Right lobe of liver (tissue), 6 donors: ENCODE results near the gene SNCG. TPM values are rescaled to one million over a fixed set of nuclear protein-coding genes. Genes with fewer than 3 reads are reported as not detected.

Experiments used
- ATAC-seq, 4 donors: fragments of 200-7000 bp; cut with Tn5 transposase; one replicate each; pipeline ENCODE4 v1.9.1; 2020; ENCODE audit warnings: mild to moderate bottlenecking in 4 of 4, moderate library complexity in 4 of 4
- DNase-seq, 3 donors: peaks; one replicate each; pipeline ENCODE4 v3.0.0-alpha.2; 2020
- H3K27ac ChIP-seq, 3 donors: fragments of 200-600 bp; one replicate each; pipeline ENCODE4 v1.8.0; 2022
- H3K27me3 ChIP-seq, 2 donors: fragments of 200-600 bp; one replicate each; pipeline ENCODE4 v1.8.0; 2022
- H3K36me3 ChIP-seq, 4 donors: fragments of 200-600 bp; sonication (generic) in 1 of 4; one replicate each; pipeline versions ENCODE4 v1.5.1 to v1.8.0; 2017 to 2022; ENCODE audit warnings: control low read depth in 1 of 4
- H3K4me1 ChIP-seq, 4 donors: fragments of 200-600 bp; sonication (generic) in 1 of 4; one replicate each; pipeline versions ENCODE4 v1.5.1 to v1.8.0; 2017 to 2022; ENCODE audit warnings: control low read depth in 1 of 4
- H3K4me3 ChIP-seq, 3 donors: fragments of 200-600 bp; one replicate each; pipeline ENCODE4 v1.8.0; 2022
- H3K9me3 ChIP-seq, 4 donors: fragments of 200-600 bp; sonication (generic) in 1 of 4; one replicate each; pipeline versions ENCODE4 v1.5.1 to v1.8.0; 2017 to 2022; ENCODE audit warnings: control low read depth in 1 of 4
- POLR2A ChIP-seq: fragments of 450-650 bp; IDR thresholded peaks from one replicate; pipeline ENCODE4 v1.6.1; 2017; ENCODE audit warnings: antibody characterized with exemption, mild to moderate bottlenecking
- WGBS: methylation state at CpG from one replicate; pipeline ENCODE4 v1.1.6; 2018; ENCODE audit warnings: low coverage, low lambda C conversion rate; ENCODE audit not compliant: insufficient coverage; ENCODE audit errors: missing lambda C conversion rate; 5-methylcytosine and 5-hydroxymethylcytosine counted together
- intact Hi-C, 2 donors: fragments of 100-400 bp; cut with DNase I; formaldehyde crosslinking; loops; one replicate each; pipeline versions ENCODE4 v1.11.2 to v1.14.1; 2022
- total RNA-seq, 6 experiments: library from RNA; depleted of rRNA in 2 of 6; stranded (reverse); fragments of >200 nt in 2 of 6; fragmentation: NEBNext Ultra II Directional in 3 of 6; extraction: Animal tissue kit (Norgen Biotek cat#: 25700) in 3 of 6; gene quantifications; one replicate each; pipeline versions ENCODE4 v1.1.0 to v1.2.4, GENCODE V29; 2016 to 2023
- TF ChIP-seq, protein P1 (sequence below), 4 donors: fragments of 200-600 bp in 3 of 4; fragments of 450-650 bp in 1 of 4; IDR thresholded peaks; one replicate each; pipeline versions ENCODE4 v1.5.1 to v1.8.0; 2016 to 2022; ENCODE audit warnings: antibody characterized with exemption in 4 of 4, mild to moderate bottlenecking in 2 of 4
- donor health status: DM: no; HTN: yes; CAD: no.
- donor health status: DM: no; HTN: no; CAD: no.
- donor health status: DM: no; HTN: no; CAD: no.
- donor health status: DM: no; HTN: yes; CAD: no.
- donor health status: DM: no; HTN: yes; CAD: no.

The SNCG gene
- total RNA-seq, 6 experiments from 2014 or later, result 1.1 to 21.2 (median 2.2) TPM

DNA sequence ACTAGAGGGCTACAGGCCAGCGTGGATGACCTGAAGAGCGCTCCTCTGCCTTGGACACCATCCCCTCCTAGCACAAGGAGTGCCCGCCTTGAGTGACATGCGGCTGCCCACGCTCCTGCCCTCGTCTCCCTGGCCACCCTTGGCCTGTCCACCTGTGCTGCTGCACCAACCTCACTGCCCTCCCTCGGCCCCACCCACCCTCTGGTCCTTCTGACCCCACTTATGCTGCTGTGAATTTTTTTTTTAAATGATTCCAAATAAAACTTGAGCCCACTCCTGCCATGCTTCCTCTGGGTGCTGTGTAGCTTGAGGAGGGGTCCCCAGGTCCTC is 4.5 kb downstream of the SNCG start:
- WGBS, result 57% methylated on average over 1 of the region's 7 CpGs
- Histone ChIP-seq H3K4me3 (no peak overlapping the region), H3K9me3 (no peaks in the 10 kb centered on the region), H3K27ac (no peak overlapping the region), H3K27me3 (no peaks in the 10 kb centered on the region), H3K4me1 (peaks cover 0 to 8% (median 2%) of the 10 kb centered on the region in 4 donors), H3K36me3 (no peaks in the 10 kb centered on the region)
- TF ChIP-seq, protein P1, sequence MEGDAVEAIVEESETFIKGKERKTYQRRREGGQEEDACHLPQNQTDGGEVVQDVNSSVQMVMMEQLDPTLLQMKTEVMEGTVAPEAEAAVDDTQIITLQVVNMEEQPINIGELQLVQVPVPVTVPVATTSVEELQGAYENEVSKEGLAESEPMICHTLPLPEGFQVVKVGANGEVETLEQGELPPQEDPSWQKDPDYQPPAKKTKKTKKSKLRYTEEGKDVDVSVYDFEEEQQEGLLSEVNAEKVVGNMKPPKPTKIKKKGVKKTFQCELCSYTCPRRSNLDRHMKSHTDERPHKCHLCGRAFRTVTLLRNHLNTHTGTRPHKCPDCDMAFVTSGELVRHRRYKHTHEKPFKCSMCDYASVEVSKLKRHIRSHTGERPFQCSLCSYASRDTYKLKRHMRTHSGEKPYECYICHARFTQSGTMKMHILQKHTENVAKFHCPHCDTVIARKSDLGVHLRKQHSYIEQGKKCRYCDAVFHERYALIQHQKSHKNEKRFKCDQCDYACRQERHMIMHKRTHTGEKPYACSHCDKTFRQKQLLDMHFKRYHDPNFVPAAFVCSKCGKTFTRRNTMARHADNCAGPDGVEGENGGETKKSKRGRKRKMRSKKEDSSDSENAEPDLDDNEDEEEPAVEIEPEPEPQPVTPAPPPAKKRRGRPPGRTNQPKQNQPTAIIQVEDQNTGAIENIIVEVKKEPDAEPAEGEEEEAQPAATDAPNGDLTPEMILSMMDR (IDR thresholded peaks at IDR 0.05), result no peak
- no peak for TF ChIP-seq POLR2A
- peak in 2 of 3 donors; percentile 25 to 46 for DNase-seq
- intact Hi-C loops, result no loop called here
- ATAC-seq, result no peak

DNA sequence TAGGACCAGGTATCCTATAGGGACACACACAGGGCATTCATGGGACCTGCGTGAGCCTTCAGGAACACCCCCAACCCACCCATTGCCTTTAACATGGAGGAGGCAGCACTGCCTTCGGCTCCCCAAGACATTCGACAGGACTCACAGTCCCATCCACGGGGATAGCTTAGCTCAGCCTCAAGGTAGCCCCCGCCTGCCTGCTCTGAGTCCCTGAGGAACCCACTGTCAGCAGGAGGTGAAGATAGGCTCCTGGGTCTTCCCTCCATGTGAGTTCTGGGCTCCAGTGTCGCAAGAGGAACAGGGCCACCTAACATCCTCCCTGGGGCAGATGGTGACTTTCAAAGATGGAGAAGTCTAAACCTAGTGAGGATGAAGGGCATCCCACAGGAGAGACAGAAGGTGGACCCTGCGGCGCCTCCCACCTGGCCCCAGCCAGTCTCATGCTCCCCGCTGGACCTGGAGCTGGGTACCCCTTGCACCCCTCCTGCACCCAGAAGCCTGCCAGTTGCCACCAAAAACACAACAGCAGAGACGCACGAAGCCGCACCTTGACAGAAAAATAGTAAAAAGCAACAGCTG is 5.0 kb downstream of the SNCG start:
- DNase-seq, result peak in 2 of 3 donors; percentile 37
- Histone ChIP-seq H3K4me3 (no peak overlapping the region), H3K36me3 (no peaks in the 10 kb centered on the region), H3K27ac (no peak overlapping the region), H3K27me3 (no peaks in the 10 kb centered on the region), H3K4me1 (peaks cover 0 to 11% (median 2%) of the 10 kb centered on the region in 4 donors), H3K9me3 (no peaks in the 10 kb centered on the region)
- WGBS, result 91% methylated on average over 8 of the region's 12 CpGs
- intact Hi-C loops, result no loop called here
- TF ChIP-seq, protein P1 (IDR thresholded peaks at IDR 0.05), result no peak
- no peak for TF ChIP-seq POLR2A
- ATAC-seq, result no peak

DNA sequence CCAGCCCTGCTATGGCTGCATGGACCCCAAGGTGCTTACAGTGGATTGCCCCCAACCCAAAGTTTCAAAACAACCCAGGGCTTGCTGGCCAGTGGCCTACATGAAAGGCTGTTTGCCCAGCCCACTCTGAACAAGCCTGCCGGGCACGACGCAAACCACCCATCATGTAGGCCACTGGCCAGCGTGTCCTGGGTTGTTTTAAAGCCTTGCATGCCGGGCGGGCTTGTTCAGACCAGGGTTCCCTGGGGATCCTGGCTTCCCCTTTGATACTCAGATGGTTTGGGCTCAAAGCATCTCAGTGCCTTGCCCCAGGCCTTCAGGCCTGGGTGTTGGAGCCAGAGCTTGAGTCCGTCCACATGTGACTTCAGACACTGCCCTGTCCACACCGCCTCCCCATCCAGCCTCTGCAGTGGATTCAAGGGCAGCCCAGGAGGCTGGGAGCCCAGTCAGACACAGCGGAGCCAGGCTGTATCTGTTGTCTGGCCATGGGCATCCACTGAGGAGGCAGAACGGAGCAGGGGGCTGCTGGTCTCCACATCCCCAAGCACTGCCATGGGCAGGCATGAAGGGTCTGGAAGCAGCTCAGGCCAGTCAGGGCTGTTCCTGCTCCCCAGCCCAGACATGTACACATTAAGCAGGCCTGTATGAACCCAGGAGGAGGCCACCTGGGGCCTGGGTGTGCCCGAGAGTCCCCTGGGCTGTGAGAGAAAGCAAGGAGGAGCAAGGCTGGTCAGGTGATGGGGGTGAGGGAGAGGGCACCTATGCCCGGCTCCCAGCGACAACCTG is 5.9 kb downstream of the SNCG start:
- Histone ChIP-seq H3K36me3 (no peaks in the 10 kb centered on the region), H3K9me3 (no peaks in the 10 kb centered on the region), H3K27me3 (no peaks in the 10 kb centered on the region), H3K27ac (no peak overlapping the region), H3K4me3 (no peak overlapping the region), H3K4me1 (peaks cover 0 to 15% (median 0%) of the 10 kb centered on the region in 4 donors)
- TF ChIP-seq POLR2A, result no peak
- TF ChIP-seq, protein P1 (IDR thresholded peaks at IDR 0.05), result no peak
- DNase-seq (peak in 2 of 3 donors; percentile 30 to 38), ATAC-seq (no peak)
- 90% methylated on average over 6 of the region's 13 CpGs for WGBS
- intact Hi-C loops, result no loop called here

DNA sequence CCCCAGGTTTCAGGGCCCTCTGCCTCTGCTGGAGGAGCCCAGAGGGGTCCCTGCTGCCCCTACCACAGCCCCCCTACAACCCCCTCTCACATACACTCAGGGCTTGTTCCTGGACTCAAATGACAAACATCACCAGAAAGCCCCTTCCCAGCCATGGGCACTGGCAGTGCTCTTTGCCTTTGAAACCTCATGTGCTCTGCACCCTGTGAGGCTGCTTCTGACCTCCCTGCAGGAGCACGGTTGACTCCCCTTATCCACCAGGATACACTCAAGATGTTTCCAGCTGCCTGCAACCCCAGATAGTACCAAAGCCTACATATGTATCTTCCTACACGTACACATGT is 6.4 kb downstream of the SNCG start:
- Histone ChIP-seq H3K4me3 (no peak overlapping the region), H3K27ac (no peak overlapping the region), H3K9me3 (no peaks in the 10 kb centered on the region), H3K4me1 (peaks cover 0 to 15% (median 0%) of the 10 kb centered on the region in 4 donors), H3K36me3 (no peaks in the 10 kb centered on the region), H3K27me3 (no peaks in the 10 kb centered on the region)
- 87% methylated on average over 2 of the region's 2 CpGs for WGBS
- TF ChIP-seq, protein P1 (IDR thresholded peaks at IDR 0.05), result no peak
- no peak for TF ChIP-seq POLR2A
- DNase-seq, result peak in 1 of 3 donors; percentile 11
- intact Hi-C loops, result no loop called here
- no peak for ATAC-seq
